GM12891 (cell line): ENCODE results near the gene RAB24.

ENCODE experiments used
- POLR2A ChIP-seq: IDR thresholded peaks from 2 replicates; pipeline ENCODE4 v1.6.1; 2011; ENCODE audit warnings: low read depth, low read length, control low read depth
- POLR2AphosphoS5 ChIP-seq: IDR thresholded peaks from 2 replicates; pipeline ENCODE4 v1.6.1; 2011; ENCODE audit warnings: low read depth, low read length, control low read depth
- POU2F2 ChIP-seq: IDR thresholded peaks from 2 replicates; pipeline ENCODE4 v1.6.1; 2011; ENCODE audit warnings: low read depth, mild to moderate bottlenecking, control low read depth, low read length, moderate library complexity

- no peak for TF ChIP-seq POLR2AphosphoS5
- no peak for TF ChIP-seq POLR2A
- TF ChIP-seq POU2F2 = no peak
Measured at GRCh38 chr5:177336112-177336511, 32.6 kb upstream of the RAB24 start.
